Colon (tissue), 2 donors: ENCODE measurements around the gene PGC.

Experiments used
- FAIRE-seq: peaks from 2 replicates; lab custom pipeline; 2012; peaks lifted over from hg19 to GRCh38; lab: Jason Lieb, UNC
- donor health status: control.
- donor health status: control.

PGC gene

GRCh38 chr6:41714556-41715273, 32.5 kb downstream of the PGC start:
- no peak for FAIRE-seq

- no peak for FAIRE-seq
These were observed 33.4 kb downstream of the PGC start for GRCh38 chr6:41713650-41714291.

GRCh38 chr6:41713159-41713649, 34.0 kb downstream of the PGC start:
- FAIRE-seq: no peak

- FAIRE-seq: no peak
These were observed 34.5 kb downstream of the PGC start for GRCh38 chr6:41712651-41713103.

GRCh38 chr6:41711323-41712038, 35.7 kb downstream of the PGC start:
- no peak for FAIRE-seq

- no peak for FAIRE-seq
These were observed 37.8 kb downstream of the PGC start for GRCh38 chr6:41709375-41709774.

- FAIRE-seq: no peak
These were observed 38.3 kb downstream of the PGC start for GRCh38 chr6:41708856-41709255.

GRCh38 chr6:41707565-41708200, 39.5 kb downstream of the PGC start:
- no peak for FAIRE-seq

GRCh38 chr6:41706876-41707564, 40.2 kb downstream of the PGC start:
- no peak for FAIRE-seq

- FAIRE-seq: no peak
These were observed 41.0 kb downstream of the PGC start for GRCh38 chr6:41705996-41706835.

GRCh38 chr6:41705311-41705995, 41.7 kb downstream of the PGC start:
- no peak for FAIRE-seq

- no peak for FAIRE-seq
These were observed 42.4 kb downstream of the PGC start for GRCh38 chr6:41704656-41705310.

GRCh38 chr6:41704028-41704427, 43.2 kb downstream of the PGC start:
- no peak for FAIRE-seq

GRCh38 chr6:41702771-41703494, 44.3 kb downstream of the PGC start:
- no peak for FAIRE-seq

GRCh38 chr6:41702089-41702745, 45.0 kb downstream of the PGC start:
- FAIRE-seq: no peak

GRCh38 chr6:41700463-41701347, 46.5 kb downstream of the PGC start:
- FAIRE-seq: no peak

- no peak for FAIRE-seq
These were observed 48.1 kb downstream of the PGC start for GRCh38 chr6:41699063-41699462.
